Tongue (tissue), 2 donors: ENCODE data around the gene UBA5. TPM values are rescaled to one million over a fixed set of nuclear protein-coding genes. Genes with fewer than 3 reads are reported as not detected.

Experiments
- DNase-seq: peaks from one replicate; pipeline ENCODE4 v3.0.0-alpha.2; 2015
- total RNA-seq: library from RNA; depleted of rRNA; stranded (reverse); fragments of >200 nt; gene quantifications from one replicate; pipeline ENCODE4 v1.2.3, GENCODE V29; 2014

Gene UBA5
- total RNA-seq, 1 donor from 2014 or later: 63.6 TPM

GRCh38 chr3:132721479-132722164 lies 61.5 kb downstream of the UBA5 start:
- DNase-seq: peak; percentile 74

GRCh38 chr3:132722165-132723023 lies 62.3 kb downstream of the UBA5 start, which contains the start of gene NPHP3:
NPHP3 (minus strand) TSS chr3:132722409; CDS start chr3:132722355, 54 bp downstream.
- peak; percentile 98 for DNase-seq

GRCh38 chr3:132723024-132723950 lies 63.2 kb downstream of the UBA5 start:
- DNase-seq: no peak

GRCh38 chr3:132726341-132726823 lies 66.3 kb downstream of the UBA5 start:
- DNase-seq: peak; percentile 71

Other genes with a start within 250 kb of the UBA5 start
- 67.9 TPM for gene DNAJC13, start 242.8 kb upstream of the UBA5 start, total RNA-seq
- gene ACKR4, start 63.1 kb upstream of the UBA5 start, total RNA-seq: 6.6 TPM
- 28.3 TPM for gene ACAD11, start 520 bp upstream of the UBA5 start, total RNA-seq
- 36.7 TPM for gene NPHP3, start 62.1 kb downstream of the UBA5 start, total RNA-seq